Neural cell (in vitro differentiated cells): ENCODE measurements around the gene TM9SF4. TPM values are rescaled to one million over a fixed set of nuclear protein-coding genes. Genes with fewer than 3 reads are reported as not detected.

Source experiments
- H2AFZ ChIP-seq: fragments of 200-600, 300-800 bp; sonication (generic), shearing (Covaris generic); 2 replicates; pipeline ENCODE4 v1.6.0; 2014; ENCODE audit warnings: low read depth, mild to moderate bottlenecking, antibody characterized with exemption, low read length, moderate library complexity
- H3F3A ChIP-seq: fragments of 200-600 bp; shearing (Covaris generic); 2 replicates; pipeline ENCODE4 v1.6.1; 2016; ENCODE audit warnings: mild to moderate bottlenecking, moderate library complexity, mixed read lengths, antibody characterized with exemption, low read length; ENCODE audit not compliant: insufficient read depth, poor library complexity, severe bottlenecking
- H3K27ac ChIP-seq: fragments of 200-600, 300-800 bp; sonication (generic), shearing (Covaris generic); 2 replicates; pipeline ENCODE4 v1.5.1; 2014; ENCODE audit warnings: mild to moderate bottlenecking, low read length, moderate library complexity
- H3K27me3 ChIP-seq: fragments of 300-800, 200-600 bp; sonication (generic), shearing (Covaris generic); 2 replicates; pipeline ENCODE4 v1.6.0; 2014; ENCODE audit warnings: mild to moderate bottlenecking, low read depth, low read length, moderate library complexity; ENCODE audit not compliant: insufficient read depth
- H3K36me3 ChIP-seq: fragments of 300-800, 200-600 bp; sonication (generic), shearing (Covaris generic); 2 replicates; pipeline ENCODE4 v1.5.1; 2014; ENCODE audit warnings: mild to moderate bottlenecking, antibody characterized with exemption, low read length, moderate library complexity; ENCODE audit not compliant: insufficient read depth
- H3K4me2 ChIP-seq: fragments of 300-800, 200-600 bp; sonication (generic), shearing (Covaris generic); 2 replicates; pipeline ENCODE4 v1.6.0; 2014; ENCODE audit warnings: mild to moderate bottlenecking, low read length
- H3K4me3 ChIP-seq: fragments of 300-800, 200-600 bp; sonication (generic), shearing (Covaris generic); 2 replicates; pipeline ENCODE4 v1.5.1; 2014; ENCODE audit warnings: mild to moderate bottlenecking, low read length, moderate library complexity
- H3K79me2 ChIP-seq: fragments of 200-600 bp; shearing (Covaris generic); replicated peaks from 2 replicates; pipeline ENCODE4 v1.6.0; 2014; ENCODE audit warnings: mild to moderate bottlenecking, low read length, moderate library complexity; ENCODE audit not compliant: insufficient read depth
- H3K9ac ChIP-seq: fragments of 300-800, 200-600 bp; sonication (generic), shearing (Covaris generic); 2 replicates; pipeline ENCODE4 v1.6.1; 2016; ENCODE audit warnings: mild to moderate bottlenecking, low read length, mixed read lengths
- H3K9me2 ChIP-seq: fragments of 200-600 bp; shearing (Covaris generic); 2 replicates; pipeline ENCODE4 v1.6.1; 2016; ENCODE audit warnings: mild to moderate bottlenecking, low read length, mixed read lengths; ENCODE audit not compliant: insufficient read depth
- H3K9me3 ChIP-seq: fragments of 200-600, 300-800 bp; sonication (generic), shearing (Covaris generic); 2 replicates; pipeline ENCODE4 v1.6.1; 2016; ENCODE audit warnings: mild to moderate bottlenecking, mixed run types, low read length, moderate library complexity, mixed read lengths
- H4K20me1 ChIP-seq: fragments of 200-600 bp; shearing (Covaris generic); 2 replicates; pipeline ENCODE4 v1.6.1; 2016; ENCODE audit warnings: mild to moderate bottlenecking, mixed run types; ENCODE audit not compliant: insufficient read depth
- EP300 ChIP-seq: fragments of 450-650 bp; conservative IDR thresholded peaks from 2 replicates; pipeline ENCODE4 v1.6.1; 2014; ENCODE audit warnings: antibody characterized with exemption, mild to moderate bottlenecking, moderate library complexity; ENCODE audit not compliant: poor library complexity, severe bottlenecking
- EZH2 ChIP-seq: fragments of 200-600, 300-800 bp; shearing (Covaris generic), sonication (generic); IDR thresholded peaks from 2 replicates; pipeline ENCODE4 v1.6.1; 2014; ENCODE audit warnings: antibody characterized with exemption, low read length, borderline replicate concordance, mild to moderate bottlenecking; ENCODE audit not compliant: insufficient read depth, poor library complexity, severe bottlenecking
- MXI1 ChIP-seq: fragments of 450-650 bp; conservative IDR thresholded peaks from 2 replicates; pipeline ENCODE4 v1.6.1; 2014; ENCODE audit warnings: antibody characterized with exemption, mild to moderate bottlenecking; ENCODE audit not compliant: poor library complexity, severe bottlenecking
- POLR2AphosphoS5 ChIP-seq: IDR thresholded peaks from 2 replicates; pipeline ENCODE4 v1.6.1; 2012
- RAD21 ChIP-seq: fragments of 450-650 bp; conservative IDR thresholded peaks from 2 replicates; pipeline ENCODE4 v1.6.1; 2014; ENCODE audit warnings: antibody characterized with exemption, mild to moderate bottlenecking, moderate library complexity
- SMC3 ChIP-seq: fragments of 450-650 bp; conservative IDR thresholded peaks from 2 replicates; pipeline ENCODE4 v1.6.1; 2014; ENCODE audit warnings: antibody characterized with exemption, mild to moderate bottlenecking, moderate library complexity; ENCODE audit not compliant: poor library complexity
- TAF1 ChIP-seq: IDR thresholded peaks from 2 replicates; pipeline ENCODE4 v1.6.1; 2012; ENCODE audit warnings: low read depth
- polyA plus RNA-seq: library from polyadenylated mRNA; depleted of rRNA; stranded (reverse); fragments of >200 nt; gene quantifications from 2 replicates; pipeline ENCODE4 v1.2.3, GENCODE V29; 2014
- TF ChIP-seq, protein P1 (sequence below): IDR thresholded peaks from 2 replicates; pipeline ENCODE4 v1.6.1; 2012; ENCODE audit warnings: borderline replicate concordance
- TF ChIP-seq, protein P2 (sequence below): fragments of 450-650 bp; IDR thresholded peaks from 2 replicates; pipeline ENCODE4 v1.5.1; 2014; ENCODE audit warnings: antibody characterized with exemption, mild to moderate bottlenecking, moderate library complexity; ENCODE audit not compliant: poor library complexity, severe bottlenecking

Gene TM9SF4
- polyA plus RNA-seq, 1 donor from 2014 or later: 18.3 TPM

DNA sequence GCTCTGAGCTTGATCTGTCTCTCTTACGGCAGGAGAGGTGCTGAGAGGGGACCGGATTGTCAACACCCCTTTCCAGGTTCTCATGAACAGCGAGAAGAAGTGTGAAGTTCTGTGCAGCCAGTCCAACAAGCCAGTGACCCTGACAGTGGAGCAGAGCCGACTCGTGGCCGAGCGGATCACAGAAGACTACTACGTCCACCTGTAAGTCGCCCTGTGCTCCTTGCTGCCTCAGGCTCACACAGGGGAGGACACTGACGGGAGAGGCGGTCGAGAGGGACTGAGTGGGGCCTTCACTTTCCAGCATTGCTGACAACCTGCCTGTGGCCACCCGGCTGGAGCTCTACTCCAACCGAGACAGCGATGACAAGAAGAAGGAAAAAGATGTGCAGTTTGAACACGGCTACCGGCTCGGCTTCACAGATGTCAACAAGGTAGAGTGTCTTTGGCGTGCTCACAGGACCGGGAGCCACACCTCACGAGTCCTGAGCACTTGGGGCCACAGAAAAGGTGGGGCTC is 32.0 kb downstream of the TM9SF4 start:
- no peak for TF ChIP-seq SMC3
- no peak for TF ChIP-seq RAD21
- no peak for TF ChIP-seq TAF1
- TF ChIP-seq, protein P1, sequence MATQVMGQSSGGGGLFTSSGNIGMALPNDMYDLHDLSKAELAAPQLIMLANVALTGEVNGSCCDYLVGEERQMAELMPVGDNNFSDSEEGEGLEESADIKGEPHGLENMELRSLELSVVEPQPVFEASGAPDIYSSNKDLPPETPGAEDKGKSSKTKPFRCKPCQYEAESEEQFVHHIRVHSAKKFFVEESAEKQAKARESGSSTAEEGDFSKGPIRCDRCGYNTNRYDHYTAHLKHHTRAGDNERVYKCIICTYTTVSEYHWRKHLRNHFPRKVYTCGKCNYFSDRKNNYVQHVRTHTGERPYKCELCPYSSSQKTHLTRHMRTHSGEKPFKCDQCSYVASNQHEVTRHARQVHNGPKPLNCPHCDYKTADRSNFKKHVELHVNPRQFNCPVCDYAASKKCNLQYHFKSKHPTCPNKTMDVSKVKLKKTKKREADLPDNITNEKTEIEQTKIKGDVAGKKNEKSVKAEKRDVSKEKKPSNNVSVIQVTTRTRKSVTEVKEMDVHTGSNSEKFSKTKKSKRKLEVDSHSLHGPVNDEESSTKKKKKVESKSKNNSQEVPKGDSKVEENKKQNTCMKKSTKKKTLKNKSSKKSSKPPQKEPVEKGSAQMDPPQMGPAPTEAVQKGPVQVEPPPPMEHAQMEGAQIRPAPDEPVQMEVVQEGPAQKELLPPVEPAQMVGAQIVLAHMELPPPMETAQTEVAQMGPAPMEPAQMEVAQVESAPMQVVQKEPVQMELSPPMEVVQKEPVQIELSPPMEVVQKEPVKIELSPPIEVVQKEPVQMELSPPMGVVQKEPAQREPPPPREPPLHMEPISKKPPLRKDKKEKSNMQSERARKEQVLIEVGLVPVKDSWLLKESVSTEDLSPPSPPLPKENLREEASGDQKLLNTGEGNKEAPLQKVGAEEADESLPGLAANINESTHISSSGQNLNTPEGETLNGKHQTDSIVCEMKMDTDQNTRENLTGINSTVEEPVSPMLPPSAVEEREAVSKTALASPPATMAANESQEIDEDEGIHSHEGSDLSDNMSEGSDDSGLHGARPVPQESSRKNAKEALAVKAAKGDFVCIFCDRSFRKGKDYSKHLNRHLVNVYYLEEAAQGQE: no peak
- TF ChIP-seq, protein P2, sequence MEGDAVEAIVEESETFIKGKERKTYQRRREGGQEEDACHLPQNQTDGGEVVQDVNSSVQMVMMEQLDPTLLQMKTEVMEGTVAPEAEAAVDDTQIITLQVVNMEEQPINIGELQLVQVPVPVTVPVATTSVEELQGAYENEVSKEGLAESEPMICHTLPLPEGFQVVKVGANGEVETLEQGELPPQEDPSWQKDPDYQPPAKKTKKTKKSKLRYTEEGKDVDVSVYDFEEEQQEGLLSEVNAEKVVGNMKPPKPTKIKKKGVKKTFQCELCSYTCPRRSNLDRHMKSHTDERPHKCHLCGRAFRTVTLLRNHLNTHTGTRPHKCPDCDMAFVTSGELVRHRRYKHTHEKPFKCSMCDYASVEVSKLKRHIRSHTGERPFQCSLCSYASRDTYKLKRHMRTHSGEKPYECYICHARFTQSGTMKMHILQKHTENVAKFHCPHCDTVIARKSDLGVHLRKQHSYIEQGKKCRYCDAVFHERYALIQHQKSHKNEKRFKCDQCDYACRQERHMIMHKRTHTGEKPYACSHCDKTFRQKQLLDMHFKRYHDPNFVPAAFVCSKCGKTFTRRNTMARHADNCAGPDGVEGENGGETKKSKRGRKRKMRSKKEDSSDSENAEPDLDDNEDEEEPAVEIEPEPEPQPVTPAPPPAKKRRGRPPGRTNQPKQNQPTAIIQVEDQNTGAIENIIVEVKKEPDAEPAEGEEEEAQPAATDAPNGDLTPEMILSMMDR: no peak
- TF ChIP-seq MXI1: no peak
- TF ChIP-seq POLR2AphosphoS5: no peak
- TF ChIP-seq EP300: no peak
- TF ChIP-seq EZH2: no peak
- Histone ChIP-seq H3K9me3 (no peaks in the 10 kb centered on the region), H2AFZ (no peak overlapping the region)

DNA sequence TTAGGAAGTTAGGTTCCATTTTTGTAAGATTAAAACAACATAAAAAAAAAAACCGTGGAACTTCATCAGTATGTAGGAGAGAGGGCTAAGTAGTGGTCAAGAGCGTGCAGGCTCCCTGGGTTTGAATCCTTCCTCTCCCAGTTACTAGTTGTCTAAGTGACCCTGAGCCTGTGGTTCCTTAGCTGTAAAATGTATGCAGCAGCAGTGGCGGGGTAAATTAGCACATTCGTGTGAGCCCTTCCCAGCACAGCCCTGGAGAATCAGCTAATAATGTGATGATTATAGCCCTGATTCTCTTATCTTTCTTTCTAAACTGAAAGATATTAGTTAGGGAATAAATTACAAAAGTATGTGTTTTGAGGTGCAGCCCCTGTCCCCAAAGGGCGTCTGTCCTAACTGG is 32.6 kb downstream of the TM9SF4 start:
- peaks cover 40% of the 10 kb centered on the region for H3K36me3 ChIP-seq

More for the DNA sequence above, 32.0 kb downstream of the TM9SF4 start:
- Histone ChIP-seq H3K36me3 (peaks cover 40% of the 10 kb centered on the region), H3K27ac (no peak overlapping the region), H3K27me3 (no peaks in the 10 kb centered on the region), H3F3A (no peaks in the 10 kb centered on the region), H3K4me3 (no peak overlapping the region), H4K20me1 (no peaks in the 10 kb centered on the region), H3K79me2 (no peaks in the 10 kb centered on the region), H3K4me2 (no peak overlapping the region), H3K9ac (no peak overlapping the region), H3K9me2 (no peaks in the 10 kb centered on the region)

More for the DNA sequence above, 32.6 kb downstream of the TM9SF4 start:
- no peak overlapping the region for H3K4me2 ChIP-seq
- no peak overlapping the region for H3K4me3 ChIP-seq
- H3F3A ChIP-seq: no peaks in the 10 kb centered on the region
- H3K9me3 ChIP-seq: no peaks in the 10 kb centered on the region
- no peaks in the 10 kb centered on the region for H3K79me2 ChIP-seq
- no peak overlapping the region for H2AFZ ChIP-seq
- no peaks in the 10 kb centered on the region for H3K9me2 ChIP-seq
- H3K9ac ChIP-seq: no peak overlapping the region
- TF ChIP-seq MXI1 (no peak), POLR2AphosphoS5 (no peak), EZH2 (no peak), RAD21 (no peak), TAF1 (no peak), EP300 (no peak), SMC3 (no peak)
- TF ChIP-seq, protein P1: no peak
- TF ChIP-seq, protein P2: no peak
- no peaks in the 10 kb centered on the region for H4K20me1 ChIP-seq
- no peaks in the 10 kb centered on the region for H3K27me3 ChIP-seq
- H3K27ac ChIP-seq: no peak overlapping the region
